DOHH2 (cell line): Measurements from ENCODE around the gene CD52.

Experiments used
- CTCF ChIP-seq: fragments of 200-600 bp; sonication (generic); IDR thresholded peaks from one replicate; pipeline ENCODE4 v1.5.1; 2014; ENCODE audit warnings: antibody characterized with exemption, mild to moderate bottlenecking, low read depth, low read length; ENCODE audit not compliant: poor library complexity, severe bottlenecking
- EZH2phosphoT487 ChIP-seq: fragments of 200-600 bp; sonication (generic); IDR thresholded peaks from 2 replicates; pipeline ENCODE4 v1.6.1; 2017; ENCODE audit warnings: borderline replicate concordance, mild to moderate bottlenecking, antibody characterized with exemption, low read length, moderate library complexity, mixed read lengths

- no peak for TF ChIP-seq CTCF
- no peak for TF ChIP-seq EZH2phosphoT487
Observed at GRCh38 chr1:26330276-26330675, 12.5 kb downstream of the CD52 start.
